ENCODE measurements around the gene PLCB1.

PLCB1 gene

GRCh38 chr20:8291873-8292272 lies 159.8 kb downstream of the PLCB1 start:
- TF ChIP-seq SIN3A (IDR thresholded peaks at IDR 0.05; ENCODE audit: borderline replicate concordance, insufficient read depth, low read length) (no peak), REST (IDR thresholded peaks at IDR 0.05; ENCODE audit: insufficient read depth in 1 of 2, low read depth in 2 of 2, low read length in 2 of 2) (no peak), TAF1 (IDR thresholded peaks at IDR 0.05; ENCODE audit: borderline replicate concordance, insufficient read depth, low read length) (no peak), FOXP2 (optimal IDR thresholded peaks at IDR 0.05; ENCODE audit: borderline replicate concordance, extremely low read depth, extremely low read length, insufficient read depth) (no peak), POLR2AphosphoS5 (IDR thresholded peaks at IDR 0.05; ENCODE audit: low read depth, low read length) (no peak)

GRCh38 chr20:8292793-8293192 lies 160.7 kb downstream of the PLCB1 start:
- TF ChIP-seq SIN3A (IDR thresholded peaks at IDR 0.05; ENCODE audit: borderline replicate concordance, insufficient read depth, low read length) (no peak), POLR2AphosphoS5 (IDR thresholded peaks at IDR 0.05; ENCODE audit: low read depth, low read length) (no peak), REST (IDR thresholded peaks at IDR 0.05; ENCODE audit: insufficient read depth in 1 of 2, low read depth in 2 of 2, low read length in 2 of 2) (no peak)

GRCh38 chr20:8293750-8294149 lies 161.7 kb downstream of the PLCB1 start:
- TF ChIP-seq SIN3A (IDR thresholded peaks at IDR 0.05; ENCODE audit: borderline replicate concordance, insufficient read depth, low read length) (no peak), REST (IDR thresholded peaks at IDR 0.05; ENCODE audit: insufficient read depth in 1 of 2, low read depth in 2 of 2, low read length in 2 of 2) (no peak), FOXP2 (optimal IDR thresholded peaks at IDR 0.05; ENCODE audit: borderline replicate concordance, extremely low read depth, extremely low read length, insufficient read depth) (no peak), POLR2AphosphoS5 (IDR thresholded peaks at IDR 0.05; ENCODE audit: low read depth, low read length) (no peak), TAF1 (IDR thresholded peaks at IDR 0.05; ENCODE audit: borderline replicate concordance, insufficient read depth, low read length) (no peak)

GRCh38 chr20:8296536-8296935 lies 164.5 kb downstream of the PLCB1 start:
- TF ChIP-seq SIN3A (IDR thresholded peaks at IDR 0.05; ENCODE audit: borderline replicate concordance, insufficient read depth, low read length) (no peak), TAF1 (IDR thresholded peaks at IDR 0.05; ENCODE audit: borderline replicate concordance, insufficient read depth, low read length) (no peak), FOXP2 (optimal IDR thresholded peaks at IDR 0.05; ENCODE audit: borderline replicate concordance, extremely low read depth, extremely low read length, insufficient read depth) (no peak), REST (IDR thresholded peaks at IDR 0.05; ENCODE audit: insufficient read depth in 1 of 2, low read depth in 2 of 2, low read length in 2 of 2) (no peak), POLR2AphosphoS5 (IDR thresholded peaks at IDR 0.05; ENCODE audit: low read depth, low read length) (no peak)

GRCh38 chr20:8298426-8299043 lies 166.5 kb downstream of the PLCB1 start:
- TF ChIP-seq SIN3A (IDR thresholded peaks at IDR 0.05; ENCODE audit: borderline replicate concordance, insufficient read depth, low read length) (no peak), REST (IDR thresholded peaks at IDR 0.05; ENCODE audit: insufficient read depth in 1 of 2, low read depth in 2 of 2, low read length in 2 of 2) (no peak), FOXP2 (optimal IDR thresholded peaks at IDR 0.05; ENCODE audit: borderline replicate concordance, extremely low read depth, extremely low read length, insufficient read depth) (no peak), TAF1 (IDR thresholded peaks at IDR 0.05; ENCODE audit: borderline replicate concordance, insufficient read depth, low read length) (no peak), POLR2AphosphoS5 (IDR thresholded peaks at IDR 0.05; ENCODE audit: low read depth, low read length) (no peak)
